ENCODE measurements around the gene TLL2. TPM values are rescaled to one million over a fixed set of nuclear protein-coding genes. Genes with fewer than 3 reads are reported as not detected.

TLL2 gene
- total RNA-seq, 4 donors from 2014 or later, result 0.20 to 1.1 (median 0.66) TPM

GRCh38 chr10:96322275-96322674, 191.5 kb downstream of the TLL2 start:
- Histone ChIP-seq H3K9me3 (no peaks in the 10 kb centered on the region), H3K27me3 (peaks cover 0 to 13% of the 10 kb centered on the region in 2 donors), H3K36me3 (no peaks in the 10 kb centered on the region), H3K4me3 (no peak overlapping the region), H3K27ac (no peak overlapping the region), H3K4me1 (no peaks in the 10 kb centered on the region)
- no peak for TF ChIP-seq POLR2A (IDR thresholded peaks at IDR 0.05)
- no peak for TF ChIP-seq CTCF (IDR thresholded peaks at IDR 0.05)
- TF ChIP-seq EP300 (IDR thresholded peaks at IDR 0.05), result no peak
- WGBS, 2 donors, result 84 to 88% methylated on average over 1 of the region's 1 CpG
- DNase-seq (ENCODE audit: low spot score in 2 of 2), result no peak

- peaks cover 0 to 13% of the 10 kb centered on the region in 2 donors for H3K27me3 ChIP-seq
- H3K4me1 ChIP-seq, result no peaks in the 10 kb centered on the region
- H3K4me3 ChIP-seq, result no peak overlapping the region
- TF ChIP-seq EP300 (IDR thresholded peaks at IDR 0.05), result no peak
- no peak for TF ChIP-seq POLR2A (IDR thresholded peaks at IDR 0.05)
- TF ChIP-seq CTCF (IDR thresholded peaks at IDR 0.05), result no peak
- 60 to 62% methylated on average over 5 of the region's 5 CpGs for WGBS, 2 donors
- no peaks in the 10 kb centered on the region for H3K9me3 ChIP-seq
- DNase-seq (ENCODE audit: low spot score in 2 of 2), result no peak
- H3K27ac ChIP-seq, result no peak overlapping the region
- no peaks in the 10 kb centered on the region for H3K36me3 ChIP-seq
Observed at GRCh38 chr10:96321822-96322221, 191.9 kb downstream of the TLL2 start.

GRCh38 chr10:96319754-96320474, 193.8 kb downstream of the TLL2 start:
- TF ChIP-seq EP300 (IDR thresholded peaks at IDR 0.05) (no peak), CTCF (IDR thresholded peaks at IDR 0.05) (no peak), POLR2A (IDR thresholded peaks at IDR 0.05) (no peak)
- 29 to 51% methylated on average over 3 of the region's 3 CpGs for WGBS, 2 donors
- no peak overlapping the region for H3K4me3 ChIP-seq
- H3K27ac ChIP-seq, result no peak overlapping the region
- DNase-seq (ENCODE audit: low spot score in 2 of 2), result no peak
- H3K9me3 ChIP-seq, result no peaks in the 10 kb centered on the region
- H3K4me1 ChIP-seq, result no peaks in the 10 kb centered on the region
- no peaks in the 10 kb centered on the region for H3K36me3 ChIP-seq
- peaks cover 0 to 13% of the 10 kb centered on the region in 2 donors for H3K27me3 ChIP-seq

GRCh38 chr10:96317067-96317833, 196.5 kb downstream of the TLL2 start:
- no peak for TF ChIP-seq EP300 (IDR thresholded peaks at IDR 0.05)
- TF ChIP-seq CTCF (IDR thresholded peaks at IDR 0.05), result no peak
- TF ChIP-seq POLR2A (IDR thresholded peaks at IDR 0.05), result no peak
- Histone ChIP-seq H3K9me3 (no peaks in the 10 kb centered on the region), H3K4me3 (no peak overlapping the region), H3K27ac (no peak overlapping the region), H3K27me3 (peaks cover 0 to 6% of the 10 kb centered on the region in 2 donors), H3K36me3 (no peaks in the 10 kb centered on the region), H3K4me1 (no peaks in the 10 kb centered on the region)
- WGBS, 2 donors, result 77 to 86% methylated on average over 4 of the region's 4 CpGs
- no peak for DNase-seq (ENCODE audit: low spot score in 2 of 2)

Other genes with a start within 250 kb of the TLL2 start
- gene BLNK, start 242.4 kb downstream of the TLL2 start, total RNA-seq, result 10 to 100 TPM in 2 of 4 donors, 1 to 10 TPM in 1, under 1 TPM in 1; 0.59 to 16.4 (median 6.4) TPM
- not detected for gene DNTT, start 209.5 kb downstream of the TLL2 start, total RNA-seq
- gene OPALIN, start 154.9 kb downstream of the TLL2 start, total RNA-seq, result not detected
- 10 to 100 TPM; 79.5 to 98.8 (median 90.2) TPM for gene TM9SF3, start 73.1 kb upstream of the TLL2 start, total RNA-seq
- gene PIK3AP1, start 206.6 kb upstream of the TLL2 start, total RNA-seq, result 10 to 100 TPM in 3 of 4 donors, 1 to 10 TPM in 1; 7.1 to 21.3 (median 14.2) TPM

Measured in tibial nerve (tissue), 4 donors.